ENCODE results near the gene FUT3.

FUT3 gene

GRCh38 chr19:5814123-5814851, 37.0 kb downstream of the FUT3 start:
- Mint-ChIP-seq H3K27me3 (peaks cover 20% of the 10 kb centered on the region), H3K9me3 (no peaks in the 10 kb centered on the region), H3K4me3 (no peak overlapping the region), H3K27ac (no peak overlapping the region), H3K4me1 (no peaks in the 10 kb centered on the region), H3K36me3 (peaks cover 2% of the 10 kb centered on the region)
- DNase-seq (ENCODE audit: low spot score in 2 of 2), result no peak
- ATAC-seq (ENCODE audit: low read depth), result no peak

- H3K27ac Mint-ChIP-seq, result no peak overlapping the region
- ATAC-seq (ENCODE audit: low read depth), result no peak
- H3K36me3 Mint-ChIP-seq, result no peaks in the 10 kb centered on the region
- no peaks in the 10 kb centered on the region for H3K9me3 Mint-ChIP-seq
- H3K27me3 Mint-ChIP-seq, result peaks cover 6% of the 10 kb centered on the region
- DNase-seq (ENCODE audit: low spot score in 2 of 2), result no peak
- H3K4me1 Mint-ChIP-seq, result no peaks in the 10 kb centered on the region
- H3K4me3 Mint-ChIP-seq, result no peak overlapping the region
Measured at GRCh38 chr19:5811117-5811516, 40.1 kb downstream of the FUT3 start.

GRCh38 chr19:5809469-5809868, 41.8 kb downstream of the FUT3 start:
- H3K27ac Mint-ChIP-seq, result no peak overlapping the region

GRCh38 chr19:5809053-5809452, 42.2 kb downstream of the FUT3 start:
- H3K27me3 Mint-ChIP-seq, result peaks cover 1% of the 10 kb centered on the region
- peaks cover 6% of the 10 kb centered on the region for H3K4me1 Mint-ChIP-seq
- no peak overlapping the region for H3K4me3 Mint-ChIP-seq
- no peak overlapping the region for H3K27ac Mint-ChIP-seq
- no peaks in the 10 kb centered on the region for H3K9me3 Mint-ChIP-seq
- DNase-seq (ENCODE audit: low spot score in 2 of 2), result no peak
- H3K36me3 Mint-ChIP-seq, result no peaks in the 10 kb centered on the region
- ATAC-seq (ENCODE audit: low read depth), result no peak

More at GRCh38 chr19:5809469-5809868, 41.8 kb downstream of the FUT3 start:
- Mint-ChIP-seq H3K36me3 (no peaks in the 10 kb centered on the region), H3K4me3 (no peak overlapping the region), H3K4me1 (peaks cover 1% of the 10 kb centered on the region), H3K27me3 (peaks cover 1% of the 10 kb centered on the region), H3K9me3 (no peaks in the 10 kb centered on the region)
- DNase-seq (ENCODE audit: low spot score in 2 of 2), result no peak
- ATAC-seq (ENCODE audit: low read depth), result no peak

GRCh38 chr19:5808120-5808816, 43.0 kb downstream of the FUT3 start:
- no peak overlapping the region for H3K27ac Mint-ChIP-seq
- H3K4me3 Mint-ChIP-seq, result no peak overlapping the region
- peaks cover 6% of the 10 kb centered on the region for H3K27me3 Mint-ChIP-seq
- H3K4me1 Mint-ChIP-seq, result peaks cover 11% of the 10 kb centered on the region
- no peaks in the 10 kb centered on the region for H3K36me3 Mint-ChIP-seq
- ATAC-seq (ENCODE audit: low read depth) (no peak), DNase-seq (ENCODE audit: low spot score in 2 of 2) (no peak)
- no peaks in the 10 kb centered on the region for H3K9me3 Mint-ChIP-seq

- DNase-seq (ENCODE audit: low spot score in 2 of 2), result no peak
- Mint-ChIP-seq H3K27ac (no peak overlapping the region), H3K4me3 (no peak overlapping the region), H3K36me3 (no peaks in the 10 kb centered on the region), H3K27me3 (peaks cover 13% of the 10 kb centered on the region), H3K4me1 (peaks cover 18% of the 10 kb centered on the region), H3K9me3 (no peaks in the 10 kb centered on the region)
- ATAC-seq (ENCODE audit: low read depth), result no peak
Measured at GRCh38 chr19:5806905-5807304, 44.3 kb downstream of the FUT3 start.

- DNase-seq (ENCODE audit: low spot score in 2 of 2) (no peak), ATAC-seq (ENCODE audit: low read depth) (no peak)
- Mint-ChIP-seq H3K27ac (no peak overlapping the region), H3K9me3 (no peaks in the 10 kb centered on the region), H3K4me3 (no peak overlapping the region), H3K36me3 (no peaks in the 10 kb centered on the region), H3K4me1 (peaks cover 19% of the 10 kb centered on the region), H3K27me3 (peaks cover 15% of the 10 kb centered on the region)
Measured at GRCh38 chr19:5806133-5806489, 45.1 kb downstream of the FUT3 start.

GRCh38 chr19:5805462-5806132, 45.7 kb downstream of the FUT3 start:
- Mint-ChIP-seq H3K4me1 (peaks cover 19% of the 10 kb centered on the region), H3K27ac (no peak overlapping the region), H3K36me3 (no peaks in the 10 kb centered on the region), H3K27me3 (peaks cover 17% of the 10 kb centered on the region), H3K9me3 (no peaks in the 10 kb centered on the region), H3K4me3 (peak overlapping the region; percentile 3)
- peak; percentile 36 to 58 for DNase-seq (ENCODE audit: low spot score in 2 of 2)
- ATAC-seq (ENCODE audit: low read depth), result no peak

- Mint-ChIP-seq H3K4me3 (peak within 1 kb of the TSS; percentile 67), H3K27me3 (peaks cover 17% of the 10 kb centered on the region), H3K27ac (peak within 1 kb of the TSS; percentile 20), H3K36me3 (no peaks in the 10 kb centered on the region), H3K9me3 (no peaks in the 10 kb centered on the region), H3K4me1 (peaks cover 19% of the 10 kb centered on the region)
- ATAC-seq (ENCODE audit: low read depth) (peak; percentile 42), DNase-seq (ENCODE audit: low spot score in 2 of 2) (peak in 1 of 2 donors; percentile 58)
Measured at GRCh38 chr19:5804516-5805461, 46.5 kb downstream of the FUT3 start, which contains the start of gene NRTN. NRTN (plus strand) TSS chr19:5805067; CDS start chr19:5824166, 19,099 bp downstream.

- DNase-seq (ENCODE audit: low spot score in 2 of 2) (peak; percentile 74 to 88), ATAC-seq (ENCODE audit: low read depth) (peak; percentile 86)
- Mint-ChIP-seq H3K27me3 (peaks cover 24% of the 10 kb centered on the region), H3K9me3 (no peaks in the 10 kb centered on the region), H3K36me3 (no peaks in the 10 kb centered on the region), H3K27ac (peak overlapping the region; percentile 20), H3K4me1 (peaks cover 19% of the 10 kb centered on the region), H3K4me3 (peak overlapping the region; percentile 67)
Measured at GRCh38 chr19:5803752-5804515, 47.3 kb downstream of the FUT3 start.

- ATAC-seq (ENCODE audit: low read depth) (no peak), DNase-seq (ENCODE audit: low spot score in 2 of 2) (no peak)
- H3K27me3 Mint-ChIP-seq, result peaks cover 25% of the 10 kb centered on the region
- H3K4me1 Mint-ChIP-seq, result peaks cover 19% of the 10 kb centered on the region
- H3K36me3 Mint-ChIP-seq, result no peaks in the 10 kb centered on the region
- peak overlapping the region; percentile 67 for H3K4me3 Mint-ChIP-seq
- H3K27ac Mint-ChIP-seq, result no peak overlapping the region
- no peaks in the 10 kb centered on the region for H3K9me3 Mint-ChIP-seq
Measured at GRCh38 chr19:5803441-5803751, 47.9 kb downstream of the FUT3 start.

GRCh38 chr19:5801796-5802619, 49.2 kb downstream of the FUT3 start:
- H3K27ac Mint-ChIP-seq, result no peak overlapping the region
- no peaks in the 10 kb centered on the region for H3K36me3 Mint-ChIP-seq
- no peak overlapping the region for H3K4me3 Mint-ChIP-seq
- no peaks in the 10 kb centered on the region for H3K9me3 Mint-ChIP-seq
- H3K4me1 Mint-ChIP-seq, result peaks cover 19% of the 10 kb centered on the region
- ATAC-seq (ENCODE audit: low read depth), result no peak
- no peak for DNase-seq (ENCODE audit: low spot score in 2 of 2)
- H3K27me3 Mint-ChIP-seq, result peaks cover 26% of the 10 kb centered on the region
